SK-N-MC (cell line): ENCODE data around the gene HMOX1.

Experiments
- EZH2 ChIP-seq: fragments of 200-600 bp; sonication (generic); IDR thresholded peaks from one replicate; pipeline ENCODE4 v1.6.1; 2017; ENCODE audit warnings: antibody characterized with exemption
- FOXP2 ChIP-seq: optimal IDR thresholded peaks from 2 replicates; pipeline ENCODE3; 2011; ENCODE audit warnings: mild to moderate bottlenecking, moderate library complexity; ENCODE audit not compliant: insufficient read depth; ENCODE audit errors: extremely low read length, control extremely low read depth
- POLR2AphosphoS5 ChIP-seq: IDR thresholded peaks from 2 replicates; pipeline ENCODE4 v1.6.1; 2012; ENCODE audit warnings: mild to moderate bottlenecking, low read depth, low read length, borderline replicate concordance

- no peak for TF ChIP-seq POLR2AphosphoS5
- no peak for TF ChIP-seq EZH2
- TF ChIP-seq FOXP2 = no peak
Measured at GRCh38 chr22:35439365-35439717, 58.4 kb downstream of the HMOX1 start.
